Measurements from ENCODE around the gene ENPP5.
"Not testable (repeated sequence)": the region's sequence is repeated elsewhere in the genome, so short reads cannot be mapped to it uniquely, and the experiment has no call there.

GRCh38 chr6:46149066-46149465 lies 21.7 kb downstream of the ENPP5 start:
- TF ChIP-seq POLR2AphosphoS5 (IDR thresholded peaks at IDR 0.05) = not testable (repeated sequence)
- TF ChIP-seq, protein P1, sequence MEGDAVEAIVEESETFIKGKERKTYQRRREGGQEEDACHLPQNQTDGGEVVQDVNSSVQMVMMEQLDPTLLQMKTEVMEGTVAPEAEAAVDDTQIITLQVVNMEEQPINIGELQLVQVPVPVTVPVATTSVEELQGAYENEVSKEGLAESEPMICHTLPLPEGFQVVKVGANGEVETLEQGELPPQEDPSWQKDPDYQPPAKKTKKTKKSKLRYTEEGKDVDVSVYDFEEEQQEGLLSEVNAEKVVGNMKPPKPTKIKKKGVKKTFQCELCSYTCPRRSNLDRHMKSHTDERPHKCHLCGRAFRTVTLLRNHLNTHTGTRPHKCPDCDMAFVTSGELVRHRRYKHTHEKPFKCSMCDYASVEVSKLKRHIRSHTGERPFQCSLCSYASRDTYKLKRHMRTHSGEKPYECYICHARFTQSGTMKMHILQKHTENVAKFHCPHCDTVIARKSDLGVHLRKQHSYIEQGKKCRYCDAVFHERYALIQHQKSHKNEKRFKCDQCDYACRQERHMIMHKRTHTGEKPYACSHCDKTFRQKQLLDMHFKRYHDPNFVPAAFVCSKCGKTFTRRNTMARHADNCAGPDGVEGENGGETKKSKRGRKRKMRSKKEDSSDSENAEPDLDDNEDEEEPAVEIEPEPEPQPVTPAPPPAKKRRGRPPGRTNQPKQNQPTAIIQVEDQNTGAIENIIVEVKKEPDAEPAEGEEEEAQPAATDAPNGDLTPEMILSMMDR (IDR thresholded peaks at IDR 0.05) = not testable (repeated sequence)
